ENCODE measurements around the gene DPH2. TPM values are rescaled to one million over a fixed set of nuclear protein-coding genes. Genes with fewer than 3 reads are reported as not detected.

Gene DPH2
- total RNA-seq, 1 experiment from 2014 or later: 57.5 TPM

GRCh38 chr1:43934101-43934985 lies 35.5 kb upstream of the DPH2 start (continued):
- TF ChIP-seq E2F1 (CRISPR knock-in tag; IDR thresholded peaks at IDR 0.05): no peak
- no peak for TF ChIP-seq FOXJ3 (CRISPR knock-in tag; IDR thresholded peaks at IDR 0.05; ENCODE audit: borderline replicate concordance)
- TF ChIP-seq ZNF219 (CRISPR knock-in tag; IDR thresholded peaks at IDR 0.05; ENCODE audit: borderline replicate concordance): no peak
- peak; percentile 41 for TF ChIP-seq SP1 (CRISPR knock-in tag; conservative IDR thresholded peaks at IDR 0.05)
- no peak; the same call in 1 of the 2 replicates for TF ChIP-seq TEAD1 (CRISPR knock-in tag; IDR thresholded peaks at IDR 0.05)
- no peak for TF ChIP-seq IRF1 (CRISPR knock-in tag; IDR thresholded peaks at IDR 0.05)
- no peak for TF ChIP-seq PRDM15 (CRISPR knock-in tag; IDR thresholded peaks at IDR 0.05)
- no peak for TF ChIP-seq GABPB1 (CRISPR knock-in tag; IDR thresholded peaks at IDR 0.05)
- no peak for TF ChIP-seq SMAD4 (CRISPR knock-in tag; IDR thresholded peaks at IDR 0.05)
- no peak for TF ChIP-seq ESRRA (CRISPR knock-in tag; IDR thresholded peaks at IDR 0.05; ENCODE audit: borderline replicate concordance)
- 0 out of 2 replicates have a peak, but pooled peaks have one; percentile 47 for TF ChIP-seq ZNF416 (CRISPR knock-in tag; IDR thresholded peaks at IDR 0.05)

DNA sequence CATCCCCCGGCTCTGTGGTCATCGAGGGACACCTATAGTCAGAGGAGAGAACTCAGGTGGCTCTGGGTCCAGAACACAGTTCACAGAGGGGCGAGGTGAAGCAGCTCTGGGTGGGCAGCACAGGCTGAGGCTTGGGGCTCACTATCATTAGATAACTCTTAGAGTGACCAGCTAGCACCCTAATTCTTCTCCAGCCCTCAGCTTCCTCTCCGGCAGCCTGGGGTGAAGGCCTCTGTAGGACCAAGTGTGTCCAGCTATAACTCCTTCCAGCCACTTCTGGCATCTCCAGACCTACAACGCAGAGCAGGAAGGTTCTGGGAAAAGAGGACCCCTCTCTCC lies 34.9 kb upstream of the DPH2 start:
- TF ChIP-seq USF2 (CRISPR knock-in tag; IDR thresholded peaks at IDR 0.05) (no peak), CREM (CRISPR knock-in tag; IDR thresholded peaks at IDR 0.05) (no peak), ZNF532 (CRISPR knock-in tag; IDR thresholded peaks at IDR 0.05; ENCODE audit: borderline replicate concordance) (no peak), MXD4 (CRISPR knock-in tag; IDR thresholded peaks at IDR 0.05; ENCODE audit: borderline replicate concordance) (no peak), AR (CRISPR knock-in tag; IDR thresholded peaks at IDR 0.05) (no peak), ESRRA (CRISPR knock-in tag; IDR thresholded peaks at IDR 0.05; ENCODE audit: borderline replicate concordance) (no peak), GABPB1 (CRISPR knock-in tag; IDR thresholded peaks at IDR 0.05) (no peak), RORB (CRISPR knock-in tag; IDR thresholded peaks at IDR 0.05) (no peak), TEAD1 (CRISPR knock-in tag; IDR thresholded peaks at IDR 0.05) (no peak; the same call in 1 of the 2 replicates)
- peaks cover 8% of the 10 kb centered on the region for H3K27me3 Mint-ChIP-seq (ENCODE audit: low read depth)
- CTCF ChIA-PET: interaction anchor here (0.6 to 11.9 kb wide), 112 partner anchors 12 to 1088 kb away, joined by 3 to 992 read pairs (median 6); partner anchors contain the start of genes ATP6V0B, B4GALT2, CCDC24 and DPH2

More for the DNA sequence above, 34.9 kb upstream of the DPH2 start:
- H3K36me3 Mint-ChIP-seq: no peaks in the 10 kb centered on the region
- H3K27ac Mint-ChIP-seq: no peak overlapping the region; the same call in 1 of the 2 replicates
- DNase-seq (ENCODE audit: low spot score) (no peak), ATAC-seq (no peak)
- POLR2A ChIA-PET: interaction anchor here (0.6 to 3.9 kb wide), 14 partner anchors 12 to 987 kb away, joined by 3 to 62 read pairs (median 3); partner anchors contain the start of genes ATP6V0B, IPO13, KDM4A and PTPRF
- no peaks in the 10 kb centered on the region for H3K9me3 Mint-ChIP-seq
- H3K4me3 Mint-ChIP-seq: peak overlapping the region; percentile 84
- H3K4me1 Mint-ChIP-seq: peaks cover 55% of the 10 kb centered on the region

All from WTC11 (cell line).